ENCODE results near the gene MCF2L.

The MCF2L gene

DNA sequence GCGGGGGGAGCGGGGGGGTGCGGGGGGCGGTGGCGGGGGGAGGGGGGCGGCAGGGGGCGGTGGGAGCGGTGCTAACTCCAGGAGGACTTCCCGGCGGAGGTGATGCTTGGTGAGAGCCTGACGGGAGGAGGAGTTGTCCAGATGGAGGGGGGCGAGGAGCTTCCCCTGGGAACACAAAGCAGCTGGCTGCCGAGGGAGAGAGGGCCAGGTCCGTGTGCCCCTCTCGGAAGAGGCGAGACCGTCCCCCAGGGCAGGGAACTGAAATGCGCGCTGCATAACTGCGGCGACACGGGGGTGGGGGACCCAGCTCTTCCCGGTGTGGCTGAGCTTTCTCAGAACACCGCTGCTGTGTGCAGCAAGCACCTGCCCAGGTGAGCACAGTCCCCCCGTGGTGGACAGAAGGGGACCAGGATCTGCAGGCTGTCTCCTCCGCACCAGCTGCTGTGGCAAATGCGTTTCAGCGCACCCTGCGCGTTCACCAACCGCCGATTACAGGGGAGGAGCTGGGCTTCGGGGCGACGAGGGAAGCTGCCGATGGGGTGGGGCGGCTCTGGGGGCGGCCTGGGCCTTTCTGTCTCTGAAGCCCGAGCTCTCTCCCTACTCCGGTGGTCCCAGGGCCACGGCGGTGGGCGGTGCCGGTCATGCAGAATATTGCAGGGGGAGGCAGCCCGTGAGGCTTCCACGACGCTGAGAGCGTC, 81.9 kb downstream of the MCF2L start:
- no peak for DNase-seq (ENCODE audit: low read depth, low spot score)
- no peak overlapping the region for H3K4me3 ChIP-seq (ENCODE audit: low read depth, low read length)
- TF ChIP-seq, protein P1, sequence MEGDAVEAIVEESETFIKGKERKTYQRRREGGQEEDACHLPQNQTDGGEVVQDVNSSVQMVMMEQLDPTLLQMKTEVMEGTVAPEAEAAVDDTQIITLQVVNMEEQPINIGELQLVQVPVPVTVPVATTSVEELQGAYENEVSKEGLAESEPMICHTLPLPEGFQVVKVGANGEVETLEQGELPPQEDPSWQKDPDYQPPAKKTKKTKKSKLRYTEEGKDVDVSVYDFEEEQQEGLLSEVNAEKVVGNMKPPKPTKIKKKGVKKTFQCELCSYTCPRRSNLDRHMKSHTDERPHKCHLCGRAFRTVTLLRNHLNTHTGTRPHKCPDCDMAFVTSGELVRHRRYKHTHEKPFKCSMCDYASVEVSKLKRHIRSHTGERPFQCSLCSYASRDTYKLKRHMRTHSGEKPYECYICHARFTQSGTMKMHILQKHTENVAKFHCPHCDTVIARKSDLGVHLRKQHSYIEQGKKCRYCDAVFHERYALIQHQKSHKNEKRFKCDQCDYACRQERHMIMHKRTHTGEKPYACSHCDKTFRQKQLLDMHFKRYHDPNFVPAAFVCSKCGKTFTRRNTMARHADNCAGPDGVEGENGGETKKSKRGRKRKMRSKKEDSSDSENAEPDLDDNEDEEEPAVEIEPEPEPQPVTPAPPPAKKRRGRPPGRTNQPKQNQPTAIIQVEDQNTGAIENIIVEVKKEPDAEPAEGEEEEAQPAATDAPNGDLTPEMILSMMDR (IDR thresholded peaks at IDR 0.05; ENCODE audit: low read depth, low read length), result no peak
- in situ Hi-C loops (cut with HindIII; ENCODE audit: low sequenced_read_pairs), result no loop called here

- no peak overlapping the region for H3K4me3 ChIP-seq (ENCODE audit: low read depth, low read length)
- TF ChIP-seq, protein P1 (IDR thresholded peaks at IDR 0.05; ENCODE audit: low read depth, low read length), result no peak
- in situ Hi-C loops (cut with HindIII; ENCODE audit: low sequenced_read_pairs), result no loop called here
- DNase-seq (ENCODE audit: low read depth, low spot score), result no peak
These were observed 82.6 kb downstream of the MCF2L start for GRCh38 chr13:113051641-113052040.

DNA sequence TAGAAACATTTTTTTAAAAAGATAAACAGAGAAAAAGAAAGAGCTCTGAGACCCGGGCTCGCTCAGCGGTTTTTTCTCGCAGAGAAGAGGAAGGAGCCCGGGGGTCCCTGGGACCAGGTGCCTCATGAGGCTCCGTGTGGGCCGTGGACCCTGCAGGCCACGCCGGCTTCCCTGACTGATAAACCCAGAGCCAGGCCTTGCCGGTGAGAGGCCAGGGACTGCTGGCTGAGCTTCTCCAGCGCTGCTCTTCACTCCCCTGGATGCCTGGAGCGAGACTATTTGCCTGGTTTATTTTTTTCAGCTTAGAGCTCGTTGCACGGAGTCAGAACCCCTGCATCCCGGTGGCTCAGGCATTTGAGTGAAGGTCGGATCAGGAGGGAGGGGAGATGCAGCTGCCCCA, 83.2 kb downstream of the MCF2L start:
- in situ Hi-C loops (cut with HindIII; ENCODE audit: low sequenced_read_pairs), result no loop called here
- no peak overlapping the region for H3K4me3 ChIP-seq (ENCODE audit: low read depth, low read length)

DNA sequence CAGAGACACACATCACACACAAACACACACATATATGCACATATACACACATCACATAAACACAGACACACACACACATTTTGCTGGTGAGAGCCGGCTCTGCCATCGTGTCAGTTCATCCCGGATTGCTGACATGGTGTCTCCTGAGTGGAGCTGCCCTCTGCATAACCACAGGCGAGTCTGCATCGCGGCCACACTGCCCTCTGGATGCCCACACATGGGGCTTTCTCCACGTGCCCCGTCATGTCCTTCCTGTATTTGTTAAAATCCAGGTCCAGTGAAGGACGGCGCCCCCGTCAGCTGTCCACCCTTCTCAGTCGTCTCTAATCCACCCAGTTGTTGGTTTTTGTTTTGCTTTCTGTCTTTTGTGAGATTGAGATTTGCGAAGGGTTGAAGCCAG, 84.0 kb downstream of the MCF2L start:
- TF ChIP-seq, protein P1 (IDR thresholded peaks at IDR 0.05; ENCODE audit: low read depth, low read length), result no peak
- no peak for DNase-seq (ENCODE audit: low read depth, low spot score)
- in situ Hi-C loops (cut with HindIII; ENCODE audit: low sequenced_read_pairs), result no loop called here
- H3K4me3 ChIP-seq (ENCODE audit: low read depth, low read length), result no peak overlapping the region

More for the DNA sequence above, 83.2 kb downstream of the MCF2L start:
- no peak for DNase-seq (ENCODE audit: low read depth, low spot score)
- TF ChIP-seq, protein P1 (IDR thresholded peaks at IDR 0.05; ENCODE audit: low read depth, low read length), result no peak

DNA sequence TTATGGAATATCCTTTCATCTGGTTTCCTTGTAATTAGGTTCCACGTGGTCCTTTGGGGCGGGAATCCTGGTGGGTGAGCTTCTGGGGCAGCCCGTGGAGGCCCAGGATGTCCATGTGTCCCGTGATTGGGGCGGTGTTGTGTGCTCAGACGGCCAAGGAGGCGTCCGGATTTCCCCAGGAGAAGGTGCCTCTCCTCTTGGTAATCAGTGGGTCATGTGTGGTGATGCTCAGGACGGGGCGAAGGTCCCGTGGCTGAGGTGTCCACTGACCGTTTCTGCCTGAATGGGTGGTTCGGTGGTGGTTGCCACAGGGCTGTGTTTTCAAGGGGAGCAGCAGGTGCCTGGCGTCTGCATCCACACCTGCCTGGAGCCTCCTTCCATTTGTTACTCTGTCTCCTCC, 84.4 kb downstream of the MCF2L start:
- in situ Hi-C loops (cut with HindIII; ENCODE audit: low sequenced_read_pairs), result no loop called here
- TF ChIP-seq, protein P1 (IDR thresholded peaks at IDR 0.05; ENCODE audit: low read depth, low read length), result no peak
- DNase-seq (ENCODE audit: low read depth, low spot score), result no peak
- H3K4me3 ChIP-seq (ENCODE audit: low read depth, low read length), result no peak overlapping the region

- in situ Hi-C loops (cut with HindIII; ENCODE audit: low sequenced_read_pairs), result no loop called here
- H3K4me3 ChIP-seq (ENCODE audit: low read depth, low read length), result no peak overlapping the region
- TF ChIP-seq, protein P1 (IDR thresholded peaks at IDR 0.05; ENCODE audit: low read depth, low read length), result no peak
- DNase-seq (ENCODE audit: low read depth, low spot score), result no peak
These were observed 85.0 kb downstream of the MCF2L start for GRCh38 chr13:113053801-113054604.

Measured in astrocyte of the spinal cord (primary cell).